Psoas muscle (tissue), 8 donors: ENCODE data around the gene PRMT7. TPM values are rescaled to one million over a fixed set of nuclear protein-coding genes. Genes with fewer than 3 reads are reported as not detected.

Source experiments
- ATAC-seq, 4 donors: fragments of 200-7000 bp; cut with Tn5 transposase; one replicate each; pipeline ENCODE4 v1.9.1; 2020; ENCODE audit warnings: moderate library complexity in 3 of 4, mild to moderate bottlenecking in 2 of 4
- DNase-seq, 2 donors: peaks; one replicate each; pipeline ENCODE4 v3.0.0-alpha.2; 2020
- H3K27ac ChIP-seq: fragments of 200-600 bp; one replicate; pipeline ENCODE4 v1.8.0; 2022
- H3K27me3 ChIP-seq, 3 donors: fragments of 200-600 bp in 1 of 3; one replicate each; pipeline versions ENCODE4 v1.6.1 to v1.8.0; 2013 to 2022; ENCODE audit warnings: low read length in 2 of 3, mild to moderate bottlenecking in 2 of 3, moderate library complexity in 1 of 3; ENCODE audit not compliant: insufficient read depth in 3 of 3
- H3K36me3 ChIP-seq, 2 donors: fragments of 200-600 bp in 1 of 2; one replicate each; pipeline versions ENCODE4 v1.6.1 to v1.8.0; 2013 to 2022; ENCODE audit warnings: low read depth in 1 of 2, mild to moderate bottlenecking in 1 of 2, moderate library complexity in 1 of 2; ENCODE audit not compliant: insufficient read depth in 1 of 2
- H3K4me1 ChIP-seq: fragments of 200-600 bp; one replicate; pipeline ENCODE4 v1.8.0; 2022
- H3K4me3 ChIP-seq: fragments of 200-600 bp; one replicate; pipeline ENCODE4 v1.8.0; 2022; ENCODE audit warnings: mild to moderate bottlenecking
- H3K9me3 ChIP-seq: fragments of 200-600 bp; one replicate; pipeline ENCODE4 v1.8.0; 2022
- CTCF ChIP-seq: fragments of 200-600 bp; IDR thresholded peaks from one replicate; pipeline ENCODE4 v1.8.0; 2022; ENCODE audit warnings: antibody characterized with exemption
- WGBS, 3 donors: extraction: QIAGEN DNeasy Blood & Tissue Kit; methylation state at CpG; one replicate each; pipeline versions ENCODE4 v1.1.6 to v1.1.7; 2013; 5-methylcytosine and 5-hydroxymethylcytosine counted together
- intact Hi-C, 2 donors: fragments of 100-400 bp; cut with DNase I; formaldehyde crosslinking; loops; one replicate each; pipeline versions ENCODE4 v1.11.0 to v1.14.2; 2022
- polyA plus RNA-seq, 3 donors: library from polyadenylated mRNA; stranded (reverse); fragments of 200-250 nt; gene quantifications; one replicate each; pipeline ENCODE4 v1.2.3, GENCODE V29; 2013
- total RNA-seq, 4 donors: library from RNA; stranded (reverse); fragmentation: NEBNext Ultra II Directional in 2 of 4; extraction: Animal tissue kit (Norgen Biotek cat#: 25700) in 2 of 4; gene quantifications; one replicate each; pipeline versions ENCODE4 v1.2.1 to v1.2.4, GENCODE V29; 2021 to 2023
- donor health status: healthy with polysubstance abuse.
- donor health status: DM: no; HTN: no; CAD: no; lungs with moderate emphysema.
- donor health status: Bipolar disorder and iron deficiency.
- donor health status: healthy.
- donor health status: DM: yes; HTN: yes; CAD: no.
- donor health status: DM: no; HTN: no; CAD: no.
- donor health status: DM: no; HTN: no; CAD: no.
- donor health status: DM: yes; HTN: yes; CAD: no.

PRMT7 gene
- total and polyA plus RNA-seq, 7 donors: 18.9 to 45.1 (median 26.0) TPM

GRCh38 chr16:68345958-68346635, 35.3 kb downstream of the PRMT7 start:
- TF ChIP-seq CTCF: peak; percentile 20
- peaks cover 0 to 72% of the 10 kb centered on the region in 2 donors for H3K36me3 ChIP-seq
- DNase-seq (no peak), ATAC-seq (peak; percentile 50 to 67 (median 62))
- H3K27me3 ChIP-seq: no peaks in the 10 kb centered on the region
- intact Hi-C loops: no loop called here
- no peak overlapping the region for H3K4me3 ChIP-seq
- peak overlapping the region; percentile 78 for H3K27ac ChIP-seq
- peaks cover 61% of the 10 kb centered on the region for H3K4me1 ChIP-seq
- no peaks in the 10 kb centered on the region for H3K9me3 ChIP-seq
- 60 to 83% (median 67%) methylated on average over 16 of the region's 16 CpGs for WGBS, 3 donors

- Histone ChIP-seq H3K27me3 (no peaks in the 10 kb centered on the region), H3K9me3 (no peaks in the 10 kb centered on the region), H3K4me3 (no peak overlapping the region), H3K27ac (peak overlapping the region; percentile 78), H3K36me3 (peaks cover 0 to 77% of the 10 kb centered on the region in 2 donors), H3K4me1 (peaks cover 52% of the 10 kb centered on the region)
- no peak for TF ChIP-seq CTCF
- ATAC-seq: peak in 1 of 4 donors; percentile 12
- intact Hi-C loops: no loop called here
- 64 to 81% (median 72%) methylated on average over 12 of the region's 12 CpGs for WGBS, 3 donors
- DNase-seq: no peak
Observed at GRCh38 chr16:68346892-68347480, 36.2 kb downstream of the PRMT7 start.

- Histone ChIP-seq H3K9me3 (no peaks in the 10 kb centered on the region), H3K36me3 (peaks cover 0 to 77% of the 10 kb centered on the region in 2 donors), H3K27ac (no peak overlapping the region), H3K27me3 (no peaks in the 10 kb centered on the region), H3K4me3 (no peak overlapping the region), H3K4me1 (peaks cover 46% of the 10 kb centered on the region)
- no peak for TF ChIP-seq CTCF
- intact Hi-C loops: no loop called here
- ATAC-seq (no peak), DNase-seq (no peak)
- WGBS, 3 donors: 85 to 89% (median 87%) methylated on average over 4 of the region's 4 CpGs
Observed at GRCh38 chr16:68347605-68348004, 36.8 kb downstream of the PRMT7 start.

GRCh38 chr16:68348639-68349445, 38.0 kb downstream of the PRMT7 start:
- intact Hi-C loops: no loop called here
- peak overlapping the region; percentile 63 for H3K27ac ChIP-seq
- H3K4me3 ChIP-seq: no peak overlapping the region
- ATAC-seq (peak in 1 of 4 donors; percentile 11), DNase-seq (no peak)
- H3K4me1 ChIP-seq: peaks cover 35% of the 10 kb centered on the region
- 76 to 82% (median 76%) methylated on average over 27 of the region's 27 CpGs for WGBS, 3 donors
- TF ChIP-seq CTCF: no peak
- no peaks in the 10 kb centered on the region for H3K27me3 ChIP-seq
- no peaks in the 10 kb centered on the region for H3K9me3 ChIP-seq
- H3K36me3 ChIP-seq: peaks cover 6 to 80% of the 10 kb centered on the region in 2 donors
